Measurements from ENCODE around the gene HCST.

DNA sequence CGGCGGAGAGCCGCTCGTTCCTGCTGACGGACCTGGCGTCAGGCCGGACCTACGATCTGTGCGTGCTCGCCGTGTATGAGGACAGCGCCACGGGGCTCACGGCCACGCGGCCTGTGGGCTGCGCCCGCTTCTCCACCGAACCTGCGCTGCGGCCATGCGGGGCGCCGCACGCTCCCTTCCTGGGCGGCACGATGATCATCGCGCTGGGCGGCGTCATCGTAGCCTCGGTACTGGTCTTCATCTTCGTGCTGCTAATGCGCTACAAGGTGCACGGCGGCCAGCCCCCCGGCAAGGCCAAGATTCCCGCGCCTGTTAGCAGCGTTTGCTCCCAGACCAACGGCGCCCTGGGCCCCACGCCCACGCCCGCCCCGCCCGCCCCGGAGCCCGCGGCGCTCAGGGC is 42.2 kb downstream of the HCST start:
- TF ChIP-seq EP300 (IDR thresholded peaks at IDR 0.05) (no peak), CTCF (IDR thresholded peaks at IDR 0.05) (no peak), POLR2AphosphoS5 (IDR thresholded peaks at IDR 0.05) (no peak)
